NCI-H2029 (cell line): ENCODE results near the gene ARHGEF39.
"Not testable (repeated sequence)": the region's sequence is repeated elsewhere in the genome, so short reads cannot be mapped to it uniquely, and the experiment has no call there.

Experiments used
- DNase-seq: peaks from one replicate; lab custom pipeline; 2025; lab: John Stamatoyannopoulos, UW

The ARHGEF39 gene

GRCh38 chr9:35650341-35651158, 14.4 kb downstream of the ARHGEF39 start, which contains the start of gene SIT1:
TSS of gene SIT1 (minus strand) at chr9:35650931. CDS start at chr9:35650853, 78 bp downstream.
- DNase-seq, result no peak

DNA sequence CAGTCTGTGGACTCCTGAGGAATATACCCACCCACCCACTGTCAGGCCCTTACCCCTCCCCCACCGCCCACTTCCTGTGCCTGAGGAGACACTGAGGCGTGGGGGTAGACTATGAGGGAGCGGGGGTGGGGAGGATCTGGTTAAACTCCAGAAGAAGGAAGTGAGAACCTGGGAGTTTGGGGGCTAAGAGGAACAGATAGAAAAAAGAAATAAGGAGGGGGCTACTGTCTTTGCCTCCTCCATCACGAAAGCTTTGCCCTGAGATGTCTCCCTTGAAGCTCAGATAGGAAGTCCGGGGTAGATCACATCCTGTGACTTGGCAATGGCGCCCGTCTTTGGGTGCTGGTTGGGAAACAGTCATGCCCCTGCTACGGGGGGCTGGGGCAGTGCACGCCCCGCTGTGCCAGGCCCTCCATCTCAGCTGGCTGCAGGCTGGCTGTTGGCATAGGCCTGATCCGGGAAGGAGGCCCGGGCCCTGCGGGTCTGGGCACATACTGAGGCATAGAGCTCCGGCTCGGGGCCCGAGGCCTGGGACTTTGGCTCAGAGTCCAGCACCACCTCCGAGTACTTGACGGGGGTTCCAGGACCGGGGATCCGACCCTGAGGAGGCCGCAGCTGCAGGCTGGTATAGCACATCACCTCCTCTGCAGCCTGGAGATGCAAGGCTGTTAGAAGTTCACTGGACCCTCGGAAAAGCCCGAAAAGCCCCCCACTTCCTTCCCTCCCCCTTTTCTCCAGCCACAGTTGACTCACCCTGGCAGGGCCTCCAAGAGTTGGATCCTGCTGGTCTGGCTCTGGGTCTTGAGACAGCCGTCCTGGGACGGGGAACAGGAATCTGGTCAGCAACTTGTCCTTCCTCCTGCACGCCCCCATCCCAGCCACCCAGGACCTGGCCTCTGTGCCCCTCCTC, 15.3 kb downstream of the ARHGEF39 start:
- DNase-seq, result no peak

GRCh38 chr9:35646533-35647265, 18.3 kb downstream of the ARHGEF39 start:
- DNase-seq, result peak; percentile 67

DNA sequence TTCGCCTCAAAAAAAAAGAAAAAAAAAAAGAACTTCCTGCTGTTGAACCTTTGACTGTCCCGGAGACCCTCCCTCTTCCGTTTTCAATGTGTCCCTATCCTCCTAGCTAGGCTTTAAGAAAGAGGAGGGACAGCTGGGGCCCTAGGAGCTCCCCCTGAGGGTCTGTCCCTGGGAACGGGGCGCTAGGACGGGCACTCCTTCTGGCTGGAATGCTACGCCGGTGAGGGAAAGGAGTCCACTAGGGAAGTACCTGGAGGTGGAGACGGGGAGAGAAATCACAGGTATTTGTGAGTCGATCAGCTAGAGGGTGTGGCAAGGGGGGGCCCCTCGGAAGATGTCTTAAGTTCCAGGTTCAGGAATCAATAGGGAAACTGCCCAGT, 18.9 kb downstream of the ARHGEF39 start:
- no peak for DNase-seq

- not testable (repeated sequence) for DNase-seq
These were observed 19.3 kb downstream of the ARHGEF39 start for GRCh38 chr9:35645736-35646135.

- DNase-seq, result no peak
These were observed 21.9 kb downstream of the ARHGEF39 start for GRCh38 chr9:35643046-35643445.

GRCh38 chr9:35641478-35641877, 23.5 kb downstream of the ARHGEF39 start:
- not testable (repeated sequence) for DNase-seq

GRCh38 chr9:35640431-35640830, 24.6 kb downstream of the ARHGEF39 start:
- not testable (repeated sequence) for DNase-seq

DNA sequence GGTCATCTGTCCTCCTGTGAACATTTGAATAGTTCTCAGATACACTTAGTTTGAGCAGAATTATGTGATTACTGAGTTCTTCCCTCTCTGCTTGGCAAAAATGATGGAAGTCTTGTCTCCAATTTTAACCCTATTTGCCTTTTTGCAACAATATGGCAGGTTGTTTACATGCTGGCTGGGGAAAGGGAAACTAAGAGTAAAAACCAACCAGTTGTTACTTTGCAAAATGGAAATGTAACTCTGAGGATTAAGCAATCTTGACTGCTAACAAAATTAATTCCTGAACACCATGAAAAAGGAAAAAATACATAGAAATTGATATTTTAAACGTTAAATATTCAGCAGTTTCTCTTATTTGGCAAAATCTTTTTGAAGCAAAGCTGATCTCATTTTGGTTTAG, 25.4 kb downstream of the ARHGEF39 start:
- no peak for DNase-seq

- not testable (repeated sequence) for DNase-seq
These were observed 25.8 kb downstream of the ARHGEF39 start for GRCh38 chr9:35639225-35639624.

DNA sequence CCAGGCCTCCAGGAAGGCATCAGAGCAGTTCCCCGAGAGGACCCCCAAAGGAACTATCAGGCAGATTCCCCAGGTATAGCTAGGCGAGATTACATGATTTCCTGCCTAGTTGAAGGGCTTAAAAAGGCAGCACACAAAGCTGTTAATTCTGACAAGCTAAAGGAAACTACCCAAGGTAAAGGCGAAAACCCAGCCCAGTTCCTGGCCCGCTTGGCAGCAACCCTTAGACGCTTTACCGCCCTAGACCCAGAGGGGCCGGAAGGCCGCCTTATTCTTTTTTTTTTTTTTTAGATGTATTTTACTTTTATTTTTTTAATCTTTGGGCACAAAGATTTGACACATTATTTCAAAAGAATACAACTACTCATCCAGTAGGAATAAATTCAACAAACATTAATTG, 26.2 kb downstream of the ARHGEF39 start:
- not testable (repeated sequence) for DNase-seq

DNA sequence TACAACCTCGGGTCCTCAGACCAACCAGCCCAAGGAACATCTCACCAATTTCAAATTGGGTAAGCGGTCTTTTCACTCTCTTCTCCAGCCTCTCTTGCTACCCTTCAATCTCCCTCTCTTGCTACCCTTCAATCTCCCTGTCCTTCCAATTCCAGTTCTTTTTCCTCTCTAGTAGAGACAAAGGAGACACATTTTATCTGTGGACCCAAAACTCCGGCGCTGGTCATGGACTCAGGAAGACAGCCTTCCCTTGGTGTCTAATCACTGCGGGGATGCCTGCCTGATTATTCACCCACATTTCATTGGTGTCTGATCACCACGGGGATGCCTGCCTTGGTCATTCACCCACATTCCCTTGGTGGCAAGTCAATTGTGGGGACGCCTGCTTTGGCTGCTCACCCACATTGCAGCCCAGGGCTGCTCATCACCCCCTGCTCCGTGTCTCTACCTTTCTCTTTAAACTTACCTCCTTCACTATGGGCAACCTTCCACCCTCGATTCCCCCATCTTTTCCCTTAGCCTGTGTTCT, 27.5 kb downstream of the ARHGEF39 start:
- not testable (repeated sequence) for DNase-seq

DNA sequence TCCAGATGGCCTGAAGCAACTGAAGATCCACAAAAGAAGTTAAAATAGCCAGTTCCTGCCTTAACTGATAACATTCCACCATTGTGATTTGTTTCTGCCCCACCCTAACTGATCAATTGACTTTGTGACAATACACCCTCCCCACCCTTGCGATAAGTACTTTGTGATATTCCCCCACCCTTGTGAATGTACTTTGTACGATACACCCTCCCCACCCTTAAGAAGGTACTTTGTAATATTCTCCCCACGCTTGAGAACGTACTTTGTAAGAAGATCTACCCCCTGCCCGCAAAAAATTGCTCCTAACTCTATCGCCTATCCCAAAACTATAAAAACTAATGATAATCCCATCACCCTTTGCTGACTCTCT, 28.1 kb downstream of the ARHGEF39 start:
- not testable (repeated sequence) for DNase-seq

- no peak for DNase-seq
These were observed 28.7 kb downstream of the ARHGEF39 start for GRCh38 chr9:35636135-35636876.

DNA sequence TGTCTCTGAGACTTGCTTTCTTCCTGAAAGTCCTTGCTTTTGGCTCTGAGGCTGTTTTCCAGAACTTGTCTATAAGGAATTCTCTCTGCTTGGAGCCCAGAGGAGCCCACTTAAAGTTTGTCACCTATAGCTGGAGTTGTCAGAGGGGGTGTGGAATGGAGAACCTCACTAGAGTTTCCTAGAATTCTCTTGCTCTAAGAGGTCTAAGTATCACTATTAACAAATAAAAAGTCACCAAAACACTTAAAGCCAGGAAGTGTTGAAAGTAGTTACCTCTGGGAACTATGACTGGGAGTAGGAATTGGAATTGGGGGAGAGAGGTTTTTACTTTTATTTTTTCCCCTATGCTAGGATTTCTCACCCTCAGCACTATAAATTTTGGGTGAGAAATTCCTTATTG, 29.3 kb downstream of the ARHGEF39 start:
- no peak for DNase-seq

DNA sequence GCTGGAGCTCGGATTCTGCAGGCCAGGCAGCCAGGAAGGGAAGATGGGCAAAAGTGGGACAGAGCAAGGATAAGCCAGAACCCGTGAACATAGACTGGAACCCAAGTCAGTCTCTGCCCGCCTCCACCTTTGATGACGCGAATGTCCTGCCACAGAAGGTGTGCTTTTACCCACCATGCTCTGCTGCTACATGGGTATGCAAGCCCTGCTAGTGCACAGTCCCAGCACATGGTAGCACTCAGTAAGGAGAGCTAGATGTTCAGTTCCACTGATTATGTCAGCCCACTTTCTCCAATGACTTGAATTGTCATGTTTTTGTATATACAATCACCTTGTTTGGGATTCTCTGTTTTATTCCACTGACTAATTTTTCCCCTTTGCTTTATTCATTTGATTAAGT, 35.4 kb downstream of the ARHGEF39 start:
- DNase-seq, result no peak

- DNase-seq, result no peak
These were observed 36.5 kb downstream of the ARHGEF39 start for GRCh38 chr9:35628389-35628991.

DNA sequence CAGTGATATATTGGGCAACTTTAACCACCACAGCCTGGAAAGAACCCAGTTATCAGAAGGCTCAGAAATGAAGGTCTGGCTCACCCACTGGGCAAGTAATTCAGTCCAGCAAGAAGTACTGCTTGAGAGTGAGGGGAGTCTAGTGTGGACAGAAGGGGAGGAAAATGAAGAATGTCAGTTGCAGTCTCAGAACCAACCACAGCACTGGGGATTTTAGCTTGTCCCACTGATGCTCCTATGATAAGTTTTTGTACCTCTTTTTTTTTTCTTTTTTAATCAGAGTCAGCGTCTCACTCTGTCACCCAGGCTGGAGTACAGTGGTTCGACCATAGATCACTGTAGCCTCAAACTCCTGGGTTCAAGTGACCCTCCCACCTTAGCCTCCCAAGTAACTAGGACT, 37.4 kb downstream of the ARHGEF39 start:
- no peak for DNase-seq

DNA sequence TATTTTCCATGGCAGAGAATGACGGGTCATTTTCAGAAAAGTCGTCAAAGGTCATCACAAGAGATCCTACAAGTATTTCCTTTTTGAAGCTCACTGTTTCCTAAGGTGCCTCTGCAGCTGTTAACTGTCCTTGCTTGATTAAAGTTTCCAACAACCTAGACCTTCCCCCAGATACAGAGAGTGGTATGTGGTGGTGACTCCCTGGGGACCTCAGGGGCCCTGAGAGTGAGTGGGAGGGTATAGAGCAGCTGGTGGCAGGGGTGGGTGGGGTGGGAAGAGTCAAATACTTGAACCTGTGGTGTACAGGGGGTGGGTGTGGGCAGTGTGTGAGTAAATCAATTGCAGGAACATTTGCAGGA, 45.2 kb downstream of the ARHGEF39 start:
- no peak for DNase-seq

GRCh38 chr9:35618854-35619799, 45.9 kb downstream of the ARHGEF39 start:
- no peak for DNase-seq
